Measurements from ENCODE around the gene ENPP6. TPM values are rescaled to one million over a fixed set of nuclear protein-coding genes. Genes with fewer than 3 reads are reported as not detected.

Gene ENPP6
- polyA plus RNA-seq, 1 donor from 2014 or later = not detected

DNA sequence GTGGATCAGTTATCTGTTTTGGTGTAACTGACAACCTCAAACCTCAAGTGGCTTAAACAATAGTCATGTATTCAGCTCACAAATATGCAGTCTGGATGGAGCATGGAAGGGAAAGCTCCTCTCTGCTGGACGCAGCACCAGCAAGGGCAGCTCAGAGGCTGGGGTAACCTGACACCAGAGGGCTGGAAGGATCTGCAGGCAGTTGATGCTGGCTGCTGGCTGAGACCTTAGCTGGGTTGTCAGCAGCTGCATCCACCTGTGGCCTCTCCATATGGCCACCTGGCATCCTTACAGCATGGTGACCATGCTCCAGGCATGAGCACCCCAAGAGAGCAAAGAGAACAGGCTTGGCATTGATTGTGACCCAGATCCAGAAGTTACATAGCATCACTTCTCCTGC is 46.7 kb downstream of the ENPP6 start:
- Histone ChIP-seq H2AFZ (ENCODE audit: low read depth, low read length) (no peak overlapping the region), H3K9me3 (ENCODE audit: low read length) (no peaks in the 10 kb centered on the region), H3K4me3 (ENCODE audit: low read length) (no peak overlapping the region), H3F3A (ENCODE audit: insufficient read depth, low read length, poor library complexity, severe bottlenecking) (no peaks in the 10 kb centered on the region), H3K4me2 (ENCODE audit: low read length) (no peak overlapping the region), H3K9me2 (ENCODE audit: insufficient read depth, low read length) (no peaks in the 10 kb centered on the region), H3K27me3 (ENCODE audit: insufficient read depth, low read depth, low read length) (no peaks in the 10 kb centered on the region), H4K20me1 (ENCODE audit: insufficient read depth) (no peaks in the 10 kb centered on the region), H3K27ac (ENCODE audit: low read length) (no peak overlapping the region), H3K79me2 (replicated peaks; ENCODE audit: insufficient read depth, low read length) (no peaks in the 10 kb centered on the region), H3K36me3 (ENCODE audit: insufficient read depth, low read length) (no peaks in the 10 kb centered on the region), H3K9ac (ENCODE audit: low read length) (no peak overlapping the region)
- TF ChIP-seq POLR2AphosphoS5 (IDR thresholded peaks at IDR 0.05) = no peak
- no peak for TF ChIP-seq TAF1 (IDR thresholded peaks at IDR 0.05; ENCODE audit: low read depth)
- TF ChIP-seq EZH2 (IDR thresholded peaks at IDR 0.05; ENCODE audit: borderline replicate concordance, insufficient read depth, low read length, poor library complexity, severe bottlenecking) = no peak
- no peak for TF ChIP-seq EP300 (conservative IDR thresholded peaks at IDR 0.05; ENCODE audit: poor library complexity, severe bottlenecking)
- TF ChIP-seq, protein P1, sequence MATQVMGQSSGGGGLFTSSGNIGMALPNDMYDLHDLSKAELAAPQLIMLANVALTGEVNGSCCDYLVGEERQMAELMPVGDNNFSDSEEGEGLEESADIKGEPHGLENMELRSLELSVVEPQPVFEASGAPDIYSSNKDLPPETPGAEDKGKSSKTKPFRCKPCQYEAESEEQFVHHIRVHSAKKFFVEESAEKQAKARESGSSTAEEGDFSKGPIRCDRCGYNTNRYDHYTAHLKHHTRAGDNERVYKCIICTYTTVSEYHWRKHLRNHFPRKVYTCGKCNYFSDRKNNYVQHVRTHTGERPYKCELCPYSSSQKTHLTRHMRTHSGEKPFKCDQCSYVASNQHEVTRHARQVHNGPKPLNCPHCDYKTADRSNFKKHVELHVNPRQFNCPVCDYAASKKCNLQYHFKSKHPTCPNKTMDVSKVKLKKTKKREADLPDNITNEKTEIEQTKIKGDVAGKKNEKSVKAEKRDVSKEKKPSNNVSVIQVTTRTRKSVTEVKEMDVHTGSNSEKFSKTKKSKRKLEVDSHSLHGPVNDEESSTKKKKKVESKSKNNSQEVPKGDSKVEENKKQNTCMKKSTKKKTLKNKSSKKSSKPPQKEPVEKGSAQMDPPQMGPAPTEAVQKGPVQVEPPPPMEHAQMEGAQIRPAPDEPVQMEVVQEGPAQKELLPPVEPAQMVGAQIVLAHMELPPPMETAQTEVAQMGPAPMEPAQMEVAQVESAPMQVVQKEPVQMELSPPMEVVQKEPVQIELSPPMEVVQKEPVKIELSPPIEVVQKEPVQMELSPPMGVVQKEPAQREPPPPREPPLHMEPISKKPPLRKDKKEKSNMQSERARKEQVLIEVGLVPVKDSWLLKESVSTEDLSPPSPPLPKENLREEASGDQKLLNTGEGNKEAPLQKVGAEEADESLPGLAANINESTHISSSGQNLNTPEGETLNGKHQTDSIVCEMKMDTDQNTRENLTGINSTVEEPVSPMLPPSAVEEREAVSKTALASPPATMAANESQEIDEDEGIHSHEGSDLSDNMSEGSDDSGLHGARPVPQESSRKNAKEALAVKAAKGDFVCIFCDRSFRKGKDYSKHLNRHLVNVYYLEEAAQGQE (IDR thresholded peaks at IDR 0.05; ENCODE audit: borderline replicate concordance) = no peak
- no peak for TF ChIP-seq SMC3 (conservative IDR thresholded peaks at IDR 0.05; ENCODE audit: poor library complexity)
- TF ChIP-seq RAD21 (conservative IDR thresholded peaks at IDR 0.05) = no peak
- TF ChIP-seq MXI1 (conservative IDR thresholded peaks at IDR 0.05; ENCODE audit: poor library complexity, severe bottlenecking) = no peak
- TF ChIP-seq, protein P2, sequence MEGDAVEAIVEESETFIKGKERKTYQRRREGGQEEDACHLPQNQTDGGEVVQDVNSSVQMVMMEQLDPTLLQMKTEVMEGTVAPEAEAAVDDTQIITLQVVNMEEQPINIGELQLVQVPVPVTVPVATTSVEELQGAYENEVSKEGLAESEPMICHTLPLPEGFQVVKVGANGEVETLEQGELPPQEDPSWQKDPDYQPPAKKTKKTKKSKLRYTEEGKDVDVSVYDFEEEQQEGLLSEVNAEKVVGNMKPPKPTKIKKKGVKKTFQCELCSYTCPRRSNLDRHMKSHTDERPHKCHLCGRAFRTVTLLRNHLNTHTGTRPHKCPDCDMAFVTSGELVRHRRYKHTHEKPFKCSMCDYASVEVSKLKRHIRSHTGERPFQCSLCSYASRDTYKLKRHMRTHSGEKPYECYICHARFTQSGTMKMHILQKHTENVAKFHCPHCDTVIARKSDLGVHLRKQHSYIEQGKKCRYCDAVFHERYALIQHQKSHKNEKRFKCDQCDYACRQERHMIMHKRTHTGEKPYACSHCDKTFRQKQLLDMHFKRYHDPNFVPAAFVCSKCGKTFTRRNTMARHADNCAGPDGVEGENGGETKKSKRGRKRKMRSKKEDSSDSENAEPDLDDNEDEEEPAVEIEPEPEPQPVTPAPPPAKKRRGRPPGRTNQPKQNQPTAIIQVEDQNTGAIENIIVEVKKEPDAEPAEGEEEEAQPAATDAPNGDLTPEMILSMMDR (IDR thresholded peaks at IDR 0.05; ENCODE audit: poor library complexity, severe bottlenecking) = no peak

DNA sequence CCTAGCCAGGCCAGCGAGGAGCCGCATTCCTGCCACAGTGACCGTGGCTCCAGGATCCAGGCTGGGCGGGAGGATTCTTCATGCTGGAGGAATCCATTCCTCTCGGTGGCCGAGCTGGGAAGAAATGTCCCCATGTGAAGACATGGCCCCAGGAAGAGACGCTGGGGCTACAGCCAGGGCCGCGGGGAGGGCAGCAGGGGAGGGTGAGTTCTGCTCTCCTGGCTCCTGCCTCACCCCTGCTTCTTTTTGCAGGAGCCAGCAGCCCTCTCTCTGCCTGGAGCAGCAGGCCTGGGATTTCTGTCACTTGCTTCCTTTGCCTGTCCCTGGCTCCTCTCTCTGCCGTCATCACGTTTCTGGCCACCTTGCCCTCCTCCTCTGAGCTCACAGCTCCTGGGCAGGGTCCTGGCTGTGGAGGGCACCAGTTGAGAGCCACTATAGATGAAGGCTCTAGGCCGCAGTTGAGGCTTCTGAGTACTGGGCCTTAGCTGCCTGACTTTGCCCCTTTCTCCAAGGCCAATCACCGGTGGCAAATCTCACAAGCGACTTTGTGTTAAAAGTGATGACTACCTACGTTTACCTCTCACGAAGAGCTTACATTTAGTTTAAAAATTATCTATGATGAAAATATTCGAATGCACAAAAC is 48.3 kb downstream of the ENPP6 start:
- Histone ChIP-seq H3K9me3 (ENCODE audit: low read length) (no peaks in the 10 kb centered on the region), H3K4me2 (ENCODE audit: low read length) (no peak overlapping the region), H3K9ac (ENCODE audit: low read length) (no peak overlapping the region), H3K4me3 (ENCODE audit: low read length) (no peak overlapping the region), H3K36me3 (ENCODE audit: insufficient read depth, low read length) (no peaks in the 10 kb centered on the region), H3K9me2 (ENCODE audit: insufficient read depth, low read length) (no peaks in the 10 kb centered on the region), H3K79me2 (replicated peaks; ENCODE audit: insufficient read depth, low read length) (no peaks in the 10 kb centered on the region), H3K27ac (ENCODE audit: low read length) (no peak overlapping the region), H4K20me1 (ENCODE audit: insufficient read depth) (no peaks in the 10 kb centered on the region), H2AFZ (ENCODE audit: low read depth, low read length) (no peak overlapping the region), H3K27me3 (ENCODE audit: insufficient read depth, low read depth, low read length) (no peaks in the 10 kb centered on the region), H3F3A (ENCODE audit: insufficient read depth, low read length, poor library complexity, severe bottlenecking) (no peaks in the 10 kb centered on the region)
- TF ChIP-seq POLR2AphosphoS5 (IDR thresholded peaks at IDR 0.05) (no peak), MXI1 (conservative IDR thresholded peaks at IDR 0.05; ENCODE audit: poor library complexity, severe bottlenecking) (no peak), SMC3 (conservative IDR thresholded peaks at IDR 0.05; ENCODE audit: poor library complexity) (no peak), EZH2 (IDR thresholded peaks at IDR 0.05; ENCODE audit: borderline replicate concordance, insufficient read depth, low read length, poor library complexity, severe bottlenecking) (no peak), RAD21 (conservative IDR thresholded peaks at IDR 0.05) (no peak), EP300 (conservative IDR thresholded peaks at IDR 0.05; ENCODE audit: poor library complexity, severe bottlenecking) (no peak), TAF1 (IDR thresholded peaks at IDR 0.05; ENCODE audit: low read depth) (no peak)
- TF ChIP-seq, protein P1 (IDR thresholded peaks at IDR 0.05; ENCODE audit: borderline replicate concordance) = no peak
- TF ChIP-seq, protein P2 (IDR thresholded peaks at IDR 0.05; ENCODE audit: poor library complexity, severe bottlenecking) = no peak

Data from neural cell (in vitro differentiated cells).